ENCODE data around the gene TMOD3.

DNA sequence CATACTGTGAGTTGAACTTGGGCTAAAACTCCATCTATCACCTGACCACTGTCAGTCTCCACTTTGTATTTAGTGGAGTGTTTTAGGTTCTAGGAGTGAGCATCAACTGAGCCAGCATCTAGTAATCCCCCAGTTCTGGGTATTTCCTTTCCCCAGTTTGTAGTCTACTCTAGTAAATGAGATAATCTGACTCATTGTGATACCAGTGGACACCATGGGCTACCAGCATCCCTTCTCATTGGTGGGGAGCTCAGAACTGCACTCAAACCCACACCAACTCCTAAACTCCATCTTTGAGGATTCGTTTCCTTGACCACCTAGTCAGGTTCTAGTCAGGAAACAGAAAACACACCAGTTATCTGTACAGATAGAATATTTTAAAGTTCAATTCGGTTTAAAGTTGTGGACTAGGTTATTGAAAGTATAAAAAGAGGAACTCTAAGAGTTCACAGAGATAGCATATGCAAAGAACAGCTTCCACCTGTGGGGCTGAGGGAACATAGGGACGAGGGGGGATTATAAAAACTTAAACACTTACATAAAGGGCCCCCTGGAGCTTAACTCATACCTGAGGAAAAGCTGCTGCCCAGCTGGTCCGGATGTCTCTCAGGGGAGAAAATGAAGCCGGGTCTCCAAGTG lies 106.1 kb downstream of the TMOD3 start:
- TF ChIP-seq FOXA1 (IDR thresholded peaks at IDR 0.05) (no peak), CTCF (IDR thresholded peaks at IDR 0.05; ENCODE audit: low read depth, low read length, missing input control) (no peak), JUND (IDR thresholded peaks at IDR 0.05) (no peak), RAD21 (IDR thresholded peaks at IDR 0.05) (no peak), YY1 (IDR thresholded peaks at IDR 0.05) (no peak), SP1 (IDR thresholded peaks at IDR 0.05) (no peak), EGR1 (IDR thresholded peaks at IDR 0.05; ENCODE audit: low read depth in 2 of 2) (no peak), ZBTB33 (IDR thresholded peaks at IDR 0.05) (no peak), RXRA (IDR thresholded peaks at IDR 0.05) (no peak), TAF1 (conservative IDR thresholded peaks at IDR 0.05) (no peak)

All from liver (tissue), 3 donors.